Thyroid gland (tissue), 4 donors: ENCODE results near the gene THAP12.

Experiments used
- POLR2A ChIP-seq, 2 donors: fragments of 450-650 bp; IDR thresholded peaks; one replicate each; pipeline ENCODE4 v1.6.1; 2017; ENCODE audit warnings: antibody characterized with exemption in 2 of 2, mild to moderate bottlenecking in 2 of 2, moderate library complexity in 1 of 2
- TF ChIP-seq, protein P1 (sequence below), 6 experiments: fragments of 200-600 bp in 3 of 6; fragments of 450-650 bp in 3 of 6; sonication (generic) in 3 of 6; IDR thresholded peaks; one replicate each; pipeline ENCODE4 v1.5.1; 2016 to 2019; ENCODE audit warnings: antibody characterized with exemption in 6 of 6, mild to moderate bottlenecking in 2 of 6, inconsistent platforms in 1 of 6, moderate library complexity in 1 of 6

DNA sequence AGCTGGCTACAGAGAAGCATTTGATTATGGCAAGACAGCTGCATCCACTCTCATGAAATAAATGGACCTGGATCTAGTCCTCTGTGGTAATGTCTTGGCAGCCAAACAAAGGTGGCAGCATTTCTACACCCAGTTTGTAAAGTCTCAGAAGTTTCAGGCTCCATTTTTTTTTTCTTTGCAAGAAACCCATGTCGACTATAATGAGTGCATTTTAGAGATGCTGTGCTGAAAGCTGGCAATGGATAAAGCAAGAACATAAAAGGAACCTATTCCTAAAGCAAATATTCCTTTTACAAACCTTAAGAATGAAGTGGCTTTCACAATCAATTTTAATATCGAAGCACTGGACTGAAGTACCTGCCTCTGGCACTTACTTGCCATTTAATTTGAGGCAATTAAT lies 33.5 kb downstream of the THAP12 start:
- TF ChIP-seq, protein P1, sequence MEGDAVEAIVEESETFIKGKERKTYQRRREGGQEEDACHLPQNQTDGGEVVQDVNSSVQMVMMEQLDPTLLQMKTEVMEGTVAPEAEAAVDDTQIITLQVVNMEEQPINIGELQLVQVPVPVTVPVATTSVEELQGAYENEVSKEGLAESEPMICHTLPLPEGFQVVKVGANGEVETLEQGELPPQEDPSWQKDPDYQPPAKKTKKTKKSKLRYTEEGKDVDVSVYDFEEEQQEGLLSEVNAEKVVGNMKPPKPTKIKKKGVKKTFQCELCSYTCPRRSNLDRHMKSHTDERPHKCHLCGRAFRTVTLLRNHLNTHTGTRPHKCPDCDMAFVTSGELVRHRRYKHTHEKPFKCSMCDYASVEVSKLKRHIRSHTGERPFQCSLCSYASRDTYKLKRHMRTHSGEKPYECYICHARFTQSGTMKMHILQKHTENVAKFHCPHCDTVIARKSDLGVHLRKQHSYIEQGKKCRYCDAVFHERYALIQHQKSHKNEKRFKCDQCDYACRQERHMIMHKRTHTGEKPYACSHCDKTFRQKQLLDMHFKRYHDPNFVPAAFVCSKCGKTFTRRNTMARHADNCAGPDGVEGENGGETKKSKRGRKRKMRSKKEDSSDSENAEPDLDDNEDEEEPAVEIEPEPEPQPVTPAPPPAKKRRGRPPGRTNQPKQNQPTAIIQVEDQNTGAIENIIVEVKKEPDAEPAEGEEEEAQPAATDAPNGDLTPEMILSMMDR (IDR thresholded peaks at IDR 0.05) = no peak
- no peak for TF ChIP-seq POLR2A (IDR thresholded peaks at IDR 0.05)
